PC-3 (cell line): ENCODE results near the gene KICS2. TPM values are rescaled to one million over a fixed set of nuclear protein-coding genes. Genes with fewer than 3 reads are reported as not detected.

Source experiments
- ATAC-seq: fragments of 200-7000 bp; cut with Tn5 transposase; 2 replicates; pipeline ENCODE4 v1.9.1; 2020; ENCODE audit warnings: mild to moderate bottlenecking, moderate library complexity
- BruUV-seq: library from RNA; stranded (reverse); fragments of 400-500 nt; replicated peaks from 2 replicates; lab custom pipeline; 2021; lab: Mats Ljungman, UMichigan
- CTCF ChIA-PET: fragments of 300-600 bp; sonication (Branson Sonifier 250); formaldehyde crosslinking; loops from one replicate; lab custom pipeline; 2022; ENCODE audit warnings: antibody characterized with exemption; lab: Charles Lee
- POLR2A ChIA-PET: fragments of 300-600 bp; sonication (Branson Sonifier 250); formaldehyde crosslinking; loops from one replicate; lab custom pipeline; 2022; ENCODE audit warnings: antibody characterized with exemption; ENCODE audit not compliant: unreplicated experiment; lab: Charles Lee
- DNase-seq: peaks from one replicate; pipeline ENCODE4 v3.0.0-alpha.2; 2015
- H2AFZ ChIP-seq: fragments of 300-600 bp; sonication (generic); 2 replicates; pipeline ENCODE4 v1.6.0; 2016; ENCODE audit warnings: antibody characterized with exemption, low read length
- H3F3A ChIP-seq: fragments of 300-600 bp; sonication (generic); one replicate; pipeline ENCODE4 v1.6.0; 2017; ENCODE audit warnings: antibody characterized with exemption, low read length, control low read depth, mild to moderate bottlenecking; ENCODE audit not compliant: unreplicated experiment
- H3K27ac ChIP-seq: fragments of 300-600 bp; sonication (generic); 2 replicates; pipeline ENCODE4 v1.5.1; 2016; ENCODE audit warnings: mild to moderate bottlenecking, low read length
- H3K27me3 ChIP-seq: fragments of 300-600 bp; sonication (generic); 2 replicates; pipeline ENCODE4 v1.6.1; 2016; ENCODE audit warnings: low read length, mixed read lengths
- H3K36me3 ChIP-seq: fragments of 300-600 bp; sonication (generic); 2 replicates; pipeline ENCODE4 v1.6.1; 2016; ENCODE audit warnings: low read depth, mixed run types, low read length, mixed read lengths
- H3K4me1 ChIP-seq: fragments of 300-600 bp; sonication (generic); 2 replicates; pipeline ENCODE4 v1.5.1; 2016; ENCODE audit warnings: low read length; ENCODE audit not compliant: insufficient read depth
- H3K4me2 ChIP-seq: fragments of 300-600 bp; sonication (generic); 2 replicates; pipeline ENCODE4 v1.6.0; 2016; ENCODE audit warnings: low read length
- H3K4me3 ChIP-seq: fragments of 300-600 bp; sonication (generic); 2 replicates; pipeline ENCODE4 v1.5.1; 2016; ENCODE audit warnings: mild to moderate bottlenecking, low read length, mixed read lengths
- H3K79me2 ChIP-seq: fragments of 300-600 bp; sonication (generic); 2 replicates; pipeline ENCODE4 v1.6.1; 2017; ENCODE audit warnings: low read length, mixed read lengths
- H3K9ac ChIP-seq: fragments of 300-600 bp; sonication (generic); 2 replicates; pipeline ENCODE4 v1.6.0; 2016; ENCODE audit warnings: mild to moderate bottlenecking, low read length
- H3K9me2 ChIP-seq: fragments of 300-600 bp; sonication (generic); replicated peaks from 2 replicates; pipeline ENCODE4 v1.6.1; 2016; ENCODE audit warnings: mixed run types, low read length, mixed read lengths
- H3K9me3 ChIP-seq: fragments of 300-600 bp; sonication (generic); 2 replicates; pipeline ENCODE4 v1.6.1; 2016; ENCODE audit warnings: low read length, mixed read lengths
- H4K20me1 ChIP-seq: fragments of 300-600 bp; sonication (generic); 2 replicates; pipeline ENCODE4 v1.6.1; 2016; ENCODE audit warnings: low read length, mixed read lengths
- EZH2 ChIP-seq: fragments of 300-600 bp; sonication (generic); IDR thresholded peaks from one replicate; pipeline ENCODE4 v1.6.1; 2017; ENCODE audit warnings: antibody characterized with exemption, mild to moderate bottlenecking, low read length; ENCODE audit not compliant: unreplicated experiment
- EZH2phosphoT487 ChIP-seq: fragments of 300-600 bp; sonication (generic); IDR thresholded peaks from 2 replicates; pipeline ENCODE4 v1.6.1; 2018; ENCODE audit warnings: mild to moderate bottlenecking, antibody characterized with exemption, low read length, borderline replicate concordance
- intact Hi-C: fragments of 100-400 bp; cut with micrococcal nuclease; formaldehyde crosslinking; loops from 2 replicates; pipeline ENCODE4 v1.9.0; 2023
- total RNA-seq: library from RNA; depleted of rRNA; stranded (reverse); fragments of >200 nt; gene quantifications from 2 replicates; pipeline ENCODE4 v1.2.3, GENCODE V29; 2014
- TF ChIP-seq, protein P1 (sequence below): fragments of 300-600 bp; sonication (generic); conservative IDR thresholded peaks from 2 replicates; pipeline ENCODE4 v1.5.1; 2017; ENCODE audit warnings: antibody characterized with exemption, low read depth, mild to moderate bottlenecking, low read length

Gene KICS2
- total RNA-seq, 1 experiment from 2014 or later: 11.9 TPM

- no peak overlapping the region for H3K27ac ChIP-seq
- no peaks in the 10 kb centered on the region for H3K9me2 ChIP-seq
- H3K4me2 ChIP-seq: no peak overlapping the region
- TF ChIP-seq EZH2: no peak
- no peak for TF ChIP-seq EZH2phosphoT487
- TF ChIP-seq, protein P1, sequence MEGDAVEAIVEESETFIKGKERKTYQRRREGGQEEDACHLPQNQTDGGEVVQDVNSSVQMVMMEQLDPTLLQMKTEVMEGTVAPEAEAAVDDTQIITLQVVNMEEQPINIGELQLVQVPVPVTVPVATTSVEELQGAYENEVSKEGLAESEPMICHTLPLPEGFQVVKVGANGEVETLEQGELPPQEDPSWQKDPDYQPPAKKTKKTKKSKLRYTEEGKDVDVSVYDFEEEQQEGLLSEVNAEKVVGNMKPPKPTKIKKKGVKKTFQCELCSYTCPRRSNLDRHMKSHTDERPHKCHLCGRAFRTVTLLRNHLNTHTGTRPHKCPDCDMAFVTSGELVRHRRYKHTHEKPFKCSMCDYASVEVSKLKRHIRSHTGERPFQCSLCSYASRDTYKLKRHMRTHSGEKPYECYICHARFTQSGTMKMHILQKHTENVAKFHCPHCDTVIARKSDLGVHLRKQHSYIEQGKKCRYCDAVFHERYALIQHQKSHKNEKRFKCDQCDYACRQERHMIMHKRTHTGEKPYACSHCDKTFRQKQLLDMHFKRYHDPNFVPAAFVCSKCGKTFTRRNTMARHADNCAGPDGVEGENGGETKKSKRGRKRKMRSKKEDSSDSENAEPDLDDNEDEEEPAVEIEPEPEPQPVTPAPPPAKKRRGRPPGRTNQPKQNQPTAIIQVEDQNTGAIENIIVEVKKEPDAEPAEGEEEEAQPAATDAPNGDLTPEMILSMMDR: no peak
- H3K4me3 ChIP-seq: no peak overlapping the region
- ATAC-seq (no peak), DNase-seq (no peak)
- no peaks in the 10 kb centered on the region for H3K79me2 ChIP-seq
- no TSS peak for BruUV-seq
- H2AFZ ChIP-seq: no peak overlapping the region
- CTCF ChIA-PET: no interaction called here
- H3K4me1 ChIP-seq: no peaks in the 10 kb centered on the region
- POLR2A ChIA-PET: no interaction called here
- no peaks in the 10 kb centered on the region for H3K36me3 ChIP-seq
- H3K27me3 ChIP-seq: no peaks in the 10 kb centered on the region
- no peaks in the 10 kb centered on the region for H4K20me1 ChIP-seq
- H3K9me3 ChIP-seq: no peaks in the 10 kb centered on the region
- intact Hi-C loops: loop anchor here (10.0 kb wide), 1 partner anchor 280 kb away; no protein-coding TSS in a partner anchor
- H3F3A ChIP-seq: no peaks in the 10 kb centered on the region
- no peak overlapping the region for H3K9ac ChIP-seq
Measured at GRCh38 chr12:64255249-64255648, 33.2 kb upstream of the KICS2 start.

GRCh38 chr12:64253356-64253755 is 31.3 kb upstream of the KICS2 start:
- CTCF ChIA-PET: no interaction called here
- no TSS peak for BruUV-seq

DNA sequence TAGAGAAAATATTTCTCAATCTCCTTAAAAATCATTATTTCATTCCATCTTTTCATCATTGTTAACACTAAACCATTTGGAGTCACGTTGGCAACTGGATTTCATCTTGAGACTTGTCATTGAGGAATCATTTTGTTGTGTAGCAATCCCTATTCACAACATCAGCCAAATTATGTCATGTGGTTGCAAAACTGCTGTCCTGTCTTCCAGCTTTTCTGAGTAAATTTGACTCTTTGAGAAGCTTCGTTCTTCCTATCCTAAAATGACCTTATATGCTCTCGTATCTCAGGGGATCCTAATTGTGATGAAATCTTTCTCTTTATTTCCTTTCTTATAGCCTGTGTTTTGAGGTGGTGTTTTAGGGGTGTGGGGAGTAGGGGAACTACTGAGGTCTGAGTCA is 30.6 kb upstream of the KICS2 start:
- Histone ChIP-seq H3F3A (no peaks in the 10 kb centered on the region), H3K9me2 (no peaks in the 10 kb centered on the region), H3K9ac (no peak overlapping the region), H3K27ac (no peak overlapping the region), H3K27me3 (no peaks in the 10 kb centered on the region), H3K9me3 (no peaks in the 10 kb centered on the region), H2AFZ (no peak overlapping the region), H3K4me3 (no peak overlapping the region), H3K79me2 (no peaks in the 10 kb centered on the region), H4K20me1 (no peaks in the 10 kb centered on the region), H3K36me3 (no peaks in the 10 kb centered on the region), H3K4me1 (no peaks in the 10 kb centered on the region), H3K4me2 (no peak overlapping the region)
- BruUV-seq: no TSS peak
- ChIA-PET CTCF (no interaction called here), POLR2A (no interaction called here)
- no peak for TF ChIP-seq EZH2
- TF ChIP-seq, protein P1: no peak
- TF ChIP-seq EZH2phosphoT487: no peak
- intact Hi-C loops: loop anchor here (10.0 kb wide), 1 partner anchor 278 kb away; no protein-coding TSS in a partner anchor
- DNase-seq: no peak
- no peak for ATAC-seq

More at GRCh38 chr12:64253356-64253755, 31.3 kb upstream of the KICS2 start:
- POLR2A ChIA-PET: no interaction called here
- Histone ChIP-seq H3K4me2 (no peak overlapping the region), H3K4me3 (no peak overlapping the region), H3K27me3 (no peaks in the 10 kb centered on the region), H2AFZ (no peak overlapping the region), H3K79me2 (no peaks in the 10 kb centered on the region), H3K9me2 (no peaks in the 10 kb centered on the region), H3F3A (no peaks in the 10 kb centered on the region), H3K27ac (no peak overlapping the region), H3K9ac (no peak overlapping the region), H3K9me3 (no peaks in the 10 kb centered on the region), H3K36me3 (no peaks in the 10 kb centered on the region), H3K4me1 (no peaks in the 10 kb centered on the region), H4K20me1 (no peaks in the 10 kb centered on the region)
- intact Hi-C loops: loop anchor here (10.0 kb wide), 1 partner anchor 279 kb away; no protein-coding TSS in a partner anchor
- TF ChIP-seq EZH2phosphoT487: no peak
- no peak for TF ChIP-seq EZH2
- TF ChIP-seq, protein P1: no peak
- no peak for DNase-seq
- ATAC-seq: no peak
